ENCODE results near the gene APPBP2. TPM values are rescaled to one million over a fixed set of nuclear protein-coding genes. Genes with fewer than 3 reads are reported as not detected.

The APPBP2 gene
- total RNA-seq, 1 experiment from 2014 or later, result 32.5 TPM

DNA sequence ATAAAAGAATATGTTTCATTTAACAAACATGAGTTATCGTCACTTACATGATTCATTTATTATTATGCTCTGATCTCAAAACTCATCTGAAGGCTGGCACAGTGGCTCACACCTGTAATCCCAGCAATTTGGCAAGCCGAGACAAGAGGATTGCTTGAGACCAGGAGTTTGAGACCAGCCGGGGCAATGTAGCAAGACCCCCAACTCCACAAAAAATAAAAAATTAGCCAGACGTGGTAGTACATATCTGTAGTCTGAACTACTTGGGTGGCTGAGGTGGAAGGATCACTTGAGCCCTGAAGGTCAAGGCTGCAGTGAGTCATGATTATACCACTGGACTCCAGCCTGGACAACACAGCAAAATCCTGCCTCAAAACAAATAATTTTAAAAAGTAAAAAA is 16.0 kb downstream of the APPBP2 start:
- H3K27me3 ChIP-seq (ENCODE audit: insufficient read depth, low read depth), result no peaks in the 10 kb centered on the region
- 0 out of 2 replicates have a peak, but pooled peaks cover 6% of the 10 kb centered on the region for H3F3A ChIP-seq (ENCODE audit: insufficient read depth, low read depth)
- no peak for TF ChIP-seq EZH2 (IDR thresholded peaks at IDR 0.05; ENCODE audit: low read depth)
- TF ChIP-seq, protein P1, sequence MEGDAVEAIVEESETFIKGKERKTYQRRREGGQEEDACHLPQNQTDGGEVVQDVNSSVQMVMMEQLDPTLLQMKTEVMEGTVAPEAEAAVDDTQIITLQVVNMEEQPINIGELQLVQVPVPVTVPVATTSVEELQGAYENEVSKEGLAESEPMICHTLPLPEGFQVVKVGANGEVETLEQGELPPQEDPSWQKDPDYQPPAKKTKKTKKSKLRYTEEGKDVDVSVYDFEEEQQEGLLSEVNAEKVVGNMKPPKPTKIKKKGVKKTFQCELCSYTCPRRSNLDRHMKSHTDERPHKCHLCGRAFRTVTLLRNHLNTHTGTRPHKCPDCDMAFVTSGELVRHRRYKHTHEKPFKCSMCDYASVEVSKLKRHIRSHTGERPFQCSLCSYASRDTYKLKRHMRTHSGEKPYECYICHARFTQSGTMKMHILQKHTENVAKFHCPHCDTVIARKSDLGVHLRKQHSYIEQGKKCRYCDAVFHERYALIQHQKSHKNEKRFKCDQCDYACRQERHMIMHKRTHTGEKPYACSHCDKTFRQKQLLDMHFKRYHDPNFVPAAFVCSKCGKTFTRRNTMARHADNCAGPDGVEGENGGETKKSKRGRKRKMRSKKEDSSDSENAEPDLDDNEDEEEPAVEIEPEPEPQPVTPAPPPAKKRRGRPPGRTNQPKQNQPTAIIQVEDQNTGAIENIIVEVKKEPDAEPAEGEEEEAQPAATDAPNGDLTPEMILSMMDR (conservative IDR thresholded peaks at IDR 0.05), result no peak
- H4K20me1 ChIP-seq (ENCODE audit: insufficient read depth), result peaks cover 32% of the 10 kb centered on the region
- H3K36me3 ChIP-seq (ENCODE audit: low read depth), result peaks cover 13% of the 10 kb centered on the region
- no peak overlapping the region for H2AFZ ChIP-seq
- no peak overlapping the region for H3K4me2 ChIP-seq
- peaks cover 8% of the 10 kb centered on the region for H3K4me1 ChIP-seq (replicated peaks; ENCODE audit: insufficient read depth)
- no peak for DNase-seq
- H3K9me2 ChIP-seq (ENCODE audit: insufficient read depth), result no peaks in the 10 kb centered on the region
- intact Hi-C loops (cut with micrococcal nuclease; ENCODE audit: unreplicated experiment), result no loop called here
- H3K9me3 ChIP-seq (ENCODE audit: insufficient read depth, low read depth), result no peaks in the 10 kb centered on the region
- CTCF ChIA-PET, result no interaction called here
- no peak overlapping the region for H3K4me3 ChIP-seq
- BruUV-seq (replicated peaks), result no TSS peak
- POLR2A ChIA-PET (ENCODE audit: unreplicated experiment), result no interaction called here
- no peak overlapping the region for H3K27ac ChIP-seq
- H3K79me2 ChIP-seq (ENCODE audit: low read depth), result peaks cover 77% of the 10 kb centered on the region

GRCh38 chr17:60508384-60508980 is 17.6 kb downstream of the APPBP2 start:
- ChIA-PET POLR2A (ENCODE audit: unreplicated experiment) (no interaction called here), CTCF (no interaction called here)
- intact Hi-C loops (cut with micrococcal nuclease; ENCODE audit: unreplicated experiment), result no loop called here

GRCh38 chr17:60506312-60506711 is 19.7 kb downstream of the APPBP2 start:
- Histone ChIP-seq H3K4me2 (no peak overlapping the region), H3K27me3 (ENCODE audit: insufficient read depth, low read depth) (no peaks in the 10 kb centered on the region), H2AFZ (no peak overlapping the region), H3K36me3 (ENCODE audit: low read depth) (0 out of 2 replicates have a peak, but pooled peaks cover 4% of the 10 kb centered on the region), H3K4me1 (replicated peaks; ENCODE audit: insufficient read depth) (peaks cover 8% of the 10 kb centered on the region), H3K9me2 (ENCODE audit: insufficient read depth) (no peaks in the 10 kb centered on the region), H3K79me2 (ENCODE audit: low read depth) (peaks cover 90% of the 10 kb centered on the region), H3K4me3 (no peak overlapping the region), H3K27ac (peak overlapping the region; percentile 42; the same call in 1 of the 2 replicates), H3K9me3 (ENCODE audit: insufficient read depth, low read depth) (no peaks in the 10 kb centered on the region), H4K20me1 (ENCODE audit: insufficient read depth) (peaks cover 39% of the 10 kb centered on the region), H3F3A (ENCODE audit: insufficient read depth, low read depth) (peaks cover 5% of the 10 kb centered on the region; the same call in 1 of the 2 replicates)
- ChIA-PET POLR2A (ENCODE audit: unreplicated experiment) (interaction anchor here (0.7 kb wide), 1 partner anchor 78 kb away, joined by 3 read pairs; no protein-coding TSS in a partner anchor), CTCF (interaction anchor here (0.6 kb wide), 1 partner anchor 221 kb away, joined by 5 read pairs; no protein-coding TSS in a partner anchor)
- intact Hi-C loops (cut with micrococcal nuclease; ENCODE audit: unreplicated experiment), result no loop called here
- BruUV-seq (replicated peaks), result no TSS peak
- no peak for TF ChIP-seq EZH2 (IDR thresholded peaks at IDR 0.05; ENCODE audit: low read depth)
- TF ChIP-seq, protein P1 (conservative IDR thresholded peaks at IDR 0.05), result no peak
- peak in 1 of 2 experiments; percentile 40 for DNase-seq

More at GRCh38 chr17:60508384-60508980, 17.6 kb downstream of the APPBP2 start:
- Histone ChIP-seq H3K4me1 (replicated peaks; ENCODE audit: insufficient read depth) (peaks cover 8% of the 10 kb centered on the region), H3K36me3 (ENCODE audit: low read depth) (peaks cover 12% of the 10 kb centered on the region), H4K20me1 (ENCODE audit: insufficient read depth) (peaks cover 35% of the 10 kb centered on the region), H3K9me3 (ENCODE audit: insufficient read depth, low read depth) (no peaks in the 10 kb centered on the region), H2AFZ (no peak overlapping the region), H3F3A (ENCODE audit: insufficient read depth, low read depth) (peaks cover 10% of the 10 kb centered on the region; the same call in 1 of the 2 replicates), H3K4me3 (no peak overlapping the region), H3K27me3 (ENCODE audit: insufficient read depth, low read depth) (no peaks in the 10 kb centered on the region), H3K27ac (no peak overlapping the region), H3K79me2 (ENCODE audit: low read depth) (peaks cover 75% of the 10 kb centered on the region), H3K9me2 (ENCODE audit: insufficient read depth) (no peaks in the 10 kb centered on the region), H3K4me2 (no peak overlapping the region)
- TF ChIP-seq, protein P1 (conservative IDR thresholded peaks at IDR 0.05), result no peak
- no peak for TF ChIP-seq EZH2 (IDR thresholded peaks at IDR 0.05; ENCODE audit: low read depth)
- DNase-seq, result no peak
- BruUV-seq (replicated peaks), result no TSS peak

All from PC-9 (cell line).